Measurements from ENCODE around the gene SYNPO2. TPM values are rescaled to one million over a fixed set of nuclear protein-coding genes. Genes with fewer than 3 reads are reported as not detected.

Gene SYNPO2
- total RNA-seq, 4 donors from 2014 or later: 23.1 to 63.8 (median 42.4) TPM

DNA sequence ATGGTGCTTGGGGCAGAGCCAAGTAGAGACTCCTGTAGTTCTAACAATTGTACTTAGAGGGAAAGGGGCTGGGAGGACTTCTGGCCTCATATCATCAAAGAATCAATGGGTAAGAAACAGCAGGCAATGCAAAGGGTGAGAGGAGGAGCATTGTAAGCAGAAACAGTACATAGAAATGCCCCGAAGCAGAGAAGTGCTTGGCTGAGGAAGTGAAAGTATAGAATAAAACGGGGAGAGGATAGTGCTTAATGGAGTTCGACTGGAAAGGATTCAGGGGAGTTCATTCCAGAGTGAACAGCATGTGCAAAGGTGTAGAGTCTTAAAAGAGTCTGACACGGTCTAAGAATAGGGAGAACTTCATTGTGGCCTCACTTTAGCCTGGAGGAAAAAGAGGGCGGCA, 103.0 kb downstream of the SYNPO2 start:
- TF ChIP-seq, protein P1, sequence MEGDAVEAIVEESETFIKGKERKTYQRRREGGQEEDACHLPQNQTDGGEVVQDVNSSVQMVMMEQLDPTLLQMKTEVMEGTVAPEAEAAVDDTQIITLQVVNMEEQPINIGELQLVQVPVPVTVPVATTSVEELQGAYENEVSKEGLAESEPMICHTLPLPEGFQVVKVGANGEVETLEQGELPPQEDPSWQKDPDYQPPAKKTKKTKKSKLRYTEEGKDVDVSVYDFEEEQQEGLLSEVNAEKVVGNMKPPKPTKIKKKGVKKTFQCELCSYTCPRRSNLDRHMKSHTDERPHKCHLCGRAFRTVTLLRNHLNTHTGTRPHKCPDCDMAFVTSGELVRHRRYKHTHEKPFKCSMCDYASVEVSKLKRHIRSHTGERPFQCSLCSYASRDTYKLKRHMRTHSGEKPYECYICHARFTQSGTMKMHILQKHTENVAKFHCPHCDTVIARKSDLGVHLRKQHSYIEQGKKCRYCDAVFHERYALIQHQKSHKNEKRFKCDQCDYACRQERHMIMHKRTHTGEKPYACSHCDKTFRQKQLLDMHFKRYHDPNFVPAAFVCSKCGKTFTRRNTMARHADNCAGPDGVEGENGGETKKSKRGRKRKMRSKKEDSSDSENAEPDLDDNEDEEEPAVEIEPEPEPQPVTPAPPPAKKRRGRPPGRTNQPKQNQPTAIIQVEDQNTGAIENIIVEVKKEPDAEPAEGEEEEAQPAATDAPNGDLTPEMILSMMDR (IDR thresholded peaks at IDR 0.05; ENCODE audit: low read depth): no peak

DNA sequence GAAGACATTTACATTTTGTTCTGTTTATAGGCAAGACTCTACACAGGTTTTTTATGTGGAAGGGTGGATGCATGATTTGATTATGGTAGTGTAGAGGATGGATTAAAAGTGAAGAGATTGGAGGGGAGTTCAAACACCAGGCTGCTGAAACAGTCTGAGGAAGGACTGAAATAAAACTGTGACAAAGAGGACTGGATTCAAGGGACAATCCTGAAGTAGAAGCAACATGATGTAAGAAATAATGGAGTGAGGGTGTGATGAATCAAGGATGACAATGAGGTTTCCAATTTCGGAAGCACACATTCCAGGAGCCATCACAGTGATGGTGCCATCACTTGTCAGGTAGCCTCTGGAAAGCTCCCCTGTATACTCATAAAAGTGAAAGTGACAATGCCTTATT, 103.5 kb downstream of the SYNPO2 start:
- TF ChIP-seq, protein P1 (IDR thresholded peaks at IDR 0.05; ENCODE audit: low read depth): no peak

DNA sequence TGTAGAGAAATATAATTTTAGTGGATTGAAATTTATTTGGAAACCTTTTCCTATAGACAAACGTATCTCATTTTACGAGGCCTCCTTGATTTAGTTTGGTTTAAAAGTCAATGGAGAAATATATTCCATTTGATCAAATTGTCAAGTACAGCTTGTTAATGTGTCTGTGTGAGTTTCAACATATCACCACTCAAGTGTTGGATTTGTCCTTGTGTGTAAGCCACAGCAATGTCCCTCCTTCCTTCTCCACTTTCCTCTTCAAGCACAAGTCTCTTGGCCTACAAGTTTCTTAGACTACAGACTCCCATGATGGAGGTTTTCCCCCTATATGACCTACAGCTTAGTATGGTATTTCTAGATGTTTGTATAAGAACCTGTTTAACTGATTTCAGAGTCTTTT, 104.7 kb downstream of the SYNPO2 start:
- TF ChIP-seq, protein P1 (IDR thresholded peaks at IDR 0.05; ENCODE audit: low read depth): no peak

DNA sequence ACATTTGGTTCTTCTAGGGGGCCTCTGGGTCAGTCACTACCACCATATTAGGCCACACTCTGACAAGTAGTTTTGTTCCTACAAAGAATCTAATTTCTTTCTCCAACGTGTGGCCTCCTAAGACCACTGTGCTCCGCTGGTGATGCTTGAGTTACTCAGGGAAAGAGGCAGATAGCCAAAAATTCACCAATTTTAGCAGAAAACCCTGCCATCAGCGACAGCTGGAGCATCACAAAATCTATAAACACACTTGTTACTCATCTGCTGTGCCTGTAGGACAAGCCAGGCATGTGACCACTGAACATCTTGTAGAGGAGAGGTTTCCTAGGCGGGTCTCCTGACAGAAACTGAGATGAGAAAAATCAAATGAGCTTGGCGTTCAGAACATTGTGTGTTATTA, 105.4 kb downstream of the SYNPO2 start:
- TF ChIP-seq, protein P1 (IDR thresholded peaks at IDR 0.05; ENCODE audit: low read depth): no peak

DNA sequence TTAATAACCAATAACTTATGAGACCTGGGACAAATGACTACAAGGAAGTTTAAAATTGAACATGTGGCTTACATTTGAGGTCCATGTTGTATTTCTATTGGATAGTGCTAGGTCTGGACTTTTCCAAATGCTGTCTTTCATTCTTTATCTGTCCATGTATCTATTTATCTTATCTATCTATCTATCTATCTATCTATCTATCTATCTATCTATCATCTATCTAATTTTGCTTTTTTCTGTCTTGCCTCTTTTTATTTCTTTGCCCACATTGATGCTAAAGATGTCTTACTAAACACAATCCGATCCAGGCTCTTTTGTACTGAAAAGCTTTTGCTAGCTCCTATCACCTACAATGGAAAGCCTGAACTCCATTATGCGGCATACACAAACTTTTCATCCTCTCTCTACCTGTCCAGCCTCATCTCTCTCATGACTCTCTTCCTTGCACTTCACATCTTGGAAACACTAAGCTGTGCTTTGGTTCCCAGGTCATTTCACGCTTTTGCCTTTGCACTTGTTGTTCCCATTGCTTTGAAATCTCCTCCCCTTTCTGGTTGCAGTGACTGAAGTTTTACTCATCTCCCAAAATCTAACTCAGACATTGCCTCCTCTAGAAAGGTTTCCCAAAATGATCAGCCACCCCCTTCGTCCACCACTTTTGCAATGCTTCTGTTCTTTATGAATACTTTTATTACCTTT, 107.2 kb downstream of the SYNPO2 start:
- TF ChIP-seq, protein P1 (IDR thresholded peaks at IDR 0.05; ENCODE audit: low read depth): no peak

DNA sequence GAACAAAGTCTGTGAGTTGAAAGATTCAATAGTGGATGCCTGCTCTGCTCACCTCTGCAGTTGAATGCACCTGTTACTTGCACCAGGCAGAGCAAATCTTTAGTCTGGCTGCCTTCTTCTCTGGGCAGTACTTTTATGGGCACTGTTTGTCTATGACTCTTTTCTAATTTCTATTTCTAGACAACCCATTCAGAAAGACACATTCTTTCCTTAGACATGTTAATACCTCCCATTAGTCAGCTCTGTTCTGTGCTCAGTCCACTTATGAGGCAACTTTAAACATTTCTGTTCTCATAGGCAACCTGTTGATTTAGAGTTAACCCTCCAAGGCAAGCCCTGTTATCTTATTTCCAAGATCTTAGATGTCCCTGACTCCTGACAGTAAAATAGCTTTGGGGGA, 108.9 kb downstream of the SYNPO2 start:
- TF ChIP-seq, protein P1 (IDR thresholded peaks at IDR 0.05; ENCODE audit: low read depth): no peak

DNA sequence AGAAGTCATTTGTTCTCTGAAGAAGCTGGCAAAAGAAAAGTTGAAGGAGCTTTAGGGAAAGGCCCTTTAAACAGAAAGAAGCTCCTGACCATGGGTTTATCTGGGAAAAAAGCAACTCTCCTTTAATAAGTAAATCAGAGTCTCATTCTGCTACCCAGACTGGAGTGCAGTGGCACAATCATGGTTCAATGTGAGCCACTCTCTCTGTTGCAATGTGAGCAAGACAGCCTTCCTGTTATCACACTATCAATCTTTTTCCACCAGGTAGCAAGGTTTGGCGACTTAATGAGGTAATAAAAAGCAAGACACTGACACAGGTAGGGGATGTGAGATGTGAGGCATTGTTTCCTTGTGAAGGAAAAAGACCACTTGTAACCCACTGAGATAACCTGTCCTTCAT, 111.3 kb downstream of the SYNPO2 start:
- TF ChIP-seq, protein P1 (IDR thresholded peaks at IDR 0.05; ENCODE audit: low read depth): no peak

Data from subcutaneous adipose tissue (tissue), 4 donors.